Prostate gland (tissue), 2 donors: ENCODE results near the gene TRAF3IP1.

Experiments
- POLR2AphosphoS5 ChIP-seq: sonication (generic); formaldehyde crosslinking; IDR thresholded peaks from one replicate; pipeline ENCODE4 v1.6.1; 2017; ENCODE audit warnings: antibody characterized with exemption
- TF ChIP-seq, protein P1 (sequence below), 4 experiments: fragments of 200-600 bp in 2 of 4; fragments of 450-650 bp in 2 of 4; sonication (generic) in 2 of 4; IDR thresholded peaks; 1 replicate in 3 of 4; 2 replicates in 1 of 4; pipeline ENCODE4 v1.5.1; 2016 to 2019; ENCODE audit warnings: antibody characterized with exemption in 4 of 4, mild to moderate bottlenecking in 2 of 4, moderate library complexity in 2 of 4

DNA sequence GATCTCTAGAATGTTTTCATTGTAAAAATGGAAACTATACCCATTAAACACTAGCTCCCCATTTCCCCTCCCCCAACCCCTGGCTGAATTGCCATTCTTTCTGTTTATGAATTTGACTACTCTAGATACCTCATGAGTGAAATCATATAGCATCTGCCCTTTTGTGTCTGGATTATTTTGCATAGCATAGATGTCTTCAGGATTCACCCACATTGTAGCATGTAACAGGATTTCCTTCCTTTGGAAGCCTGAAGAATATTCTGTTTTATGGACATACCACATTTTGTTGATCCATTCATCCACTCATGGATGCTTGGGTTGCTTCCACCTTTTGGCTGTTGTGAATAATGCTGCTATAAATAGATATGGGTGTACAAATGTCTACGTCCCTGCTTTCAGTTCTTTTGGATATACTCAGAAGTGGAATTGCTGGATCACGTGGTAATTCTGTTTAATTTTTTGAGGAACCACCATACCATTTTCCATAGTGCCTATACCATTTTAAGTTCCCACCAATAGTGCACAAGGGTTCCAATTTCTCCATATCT, 98.8 kb downstream of the TRAF3IP1 start:
- TF ChIP-seq, protein P1, sequence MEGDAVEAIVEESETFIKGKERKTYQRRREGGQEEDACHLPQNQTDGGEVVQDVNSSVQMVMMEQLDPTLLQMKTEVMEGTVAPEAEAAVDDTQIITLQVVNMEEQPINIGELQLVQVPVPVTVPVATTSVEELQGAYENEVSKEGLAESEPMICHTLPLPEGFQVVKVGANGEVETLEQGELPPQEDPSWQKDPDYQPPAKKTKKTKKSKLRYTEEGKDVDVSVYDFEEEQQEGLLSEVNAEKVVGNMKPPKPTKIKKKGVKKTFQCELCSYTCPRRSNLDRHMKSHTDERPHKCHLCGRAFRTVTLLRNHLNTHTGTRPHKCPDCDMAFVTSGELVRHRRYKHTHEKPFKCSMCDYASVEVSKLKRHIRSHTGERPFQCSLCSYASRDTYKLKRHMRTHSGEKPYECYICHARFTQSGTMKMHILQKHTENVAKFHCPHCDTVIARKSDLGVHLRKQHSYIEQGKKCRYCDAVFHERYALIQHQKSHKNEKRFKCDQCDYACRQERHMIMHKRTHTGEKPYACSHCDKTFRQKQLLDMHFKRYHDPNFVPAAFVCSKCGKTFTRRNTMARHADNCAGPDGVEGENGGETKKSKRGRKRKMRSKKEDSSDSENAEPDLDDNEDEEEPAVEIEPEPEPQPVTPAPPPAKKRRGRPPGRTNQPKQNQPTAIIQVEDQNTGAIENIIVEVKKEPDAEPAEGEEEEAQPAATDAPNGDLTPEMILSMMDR (IDR thresholded peaks at IDR 0.05), result no peak
- no peak for TF ChIP-seq POLR2AphosphoS5
